IPS DF 6.9 (cell line): Measurements from ENCODE around the gene FGFBP2.

ENCODE experiments used
- DNase-seq: peaks from one replicate; pipeline ENCODE4 v3.0.0-alpha.2; 2013; ENCODE audit warnings: low read depth, low spot score
- H3K27ac ChIP-seq: one replicate; pipeline ENCODE4 v1.5.1; 2013; ENCODE audit warnings: low read length, control low read depth
- H3K27me3 ChIP-seq: 2 replicates; pipeline ENCODE4 v1.6.1; 2013; ENCODE audit warnings: mild to moderate bottlenecking, low read length; ENCODE audit not compliant: control insufficient read depth, insufficient read depth
- H3K36me3 ChIP-seq: 2 replicates; pipeline ENCODE4 v1.6.1; 2013; ENCODE audit warnings: low read length; ENCODE audit not compliant: control insufficient read depth, insufficient read depth
- H3K4me1 ChIP-seq: 2 replicates; pipeline ENCODE4 v1.6.1; 2013; ENCODE audit warnings: low read length; ENCODE audit not compliant: control insufficient read depth, insufficient read depth
- H3K4me3 ChIP-seq: 2 replicates; pipeline ENCODE4 v1.5.1; 2013; ENCODE audit warnings: mild to moderate bottlenecking, low read length
- H3K9me3 ChIP-seq: 2 replicates; pipeline ENCODE4 v1.6.1; 2013; ENCODE audit warnings: low read length, inconsistent platforms; ENCODE audit not compliant: control insufficient read depth, insufficient read depth
- WGBS: extraction: QIAGEN DNeasy Blood & Tissue Kit; methylation state at CpG from one replicate; pipeline ENCODE4 v1.1.7; 2013; ENCODE audit warnings: mixed read lengths, missing lambda C conversion rate; ENCODE audit not compliant: insufficient read length, insufficient coverage; 5-methylcytosine and 5-hydroxymethylcytosine counted together

Gene FGFBP2

GRCh38 chr4:15992167-15992485 is 29.2 kb upstream of the FGFBP2 start:
- Histone ChIP-seq H3K9me3 (no peaks in the 10 kb centered on the region), H3K4me1 (no peaks in the 10 kb centered on the region), H3K27me3 (no peaks in the 10 kb centered on the region), H3K36me3 (peaks cover 18% of the 10 kb centered on the region), H3K27ac (no peak overlapping the region), H3K4me3 (no peak overlapping the region)
- no CpG with 5 or more reads among the region's 2 CpGs for whole genome bisulfite sequencing
- DNase-seq = no peak

DNA sequence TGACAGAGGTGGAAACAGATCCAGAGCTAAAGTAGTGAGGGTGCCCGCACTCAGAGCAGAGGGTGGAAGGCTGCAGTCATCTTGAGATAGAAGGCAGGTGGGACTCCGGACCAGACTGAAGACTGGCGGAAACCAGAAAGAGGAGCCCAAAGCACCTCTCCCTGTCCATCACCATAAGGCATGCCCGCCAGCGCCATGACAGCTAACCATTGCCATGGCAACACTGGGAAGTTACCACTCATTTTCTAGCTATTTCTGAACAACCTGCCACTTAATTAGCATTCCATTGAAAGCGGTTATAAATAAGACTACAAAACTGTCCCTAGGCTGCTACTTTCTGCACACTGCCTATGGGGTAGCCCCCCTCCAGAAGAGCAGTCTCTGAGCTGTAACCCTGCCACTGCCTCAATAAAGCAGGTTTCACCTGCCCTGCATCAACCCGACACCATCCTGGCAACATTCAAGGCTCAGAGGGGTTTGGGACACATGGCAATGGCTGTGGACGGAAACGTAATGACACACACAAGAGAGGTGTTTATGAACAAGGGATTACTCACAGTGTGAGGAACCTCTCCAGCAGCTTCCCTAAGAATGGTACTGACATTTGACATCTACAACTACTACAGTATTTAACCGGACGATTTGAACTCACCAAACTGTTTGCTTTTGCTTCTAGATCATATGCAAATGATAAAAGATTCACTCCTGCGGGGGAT is 27.8 kb upstream of the FGFBP2 start:
- Histone ChIP-seq H3K27me3 (no peaks in the 10 kb centered on the region), H3K27ac (no peak overlapping the region), H3K4me3 (no peak overlapping the region), H3K9me3 (no peaks in the 10 kb centered on the region), H3K36me3 (peaks cover 18% of the 10 kb centered on the region), H3K4me1 (no peaks in the 10 kb centered on the region)
- no CpG with 5 or more reads among the region's 12 CpGs for WGBS
- DNase-seq = no peak

GRCh38 chr4:15989424-15989823 is 26.4 kb upstream of the FGFBP2 start:
- peaks cover 23% of the 10 kb centered on the region for H3K36me3 ChIP-seq
- DNase-seq = no peak

DNA sequence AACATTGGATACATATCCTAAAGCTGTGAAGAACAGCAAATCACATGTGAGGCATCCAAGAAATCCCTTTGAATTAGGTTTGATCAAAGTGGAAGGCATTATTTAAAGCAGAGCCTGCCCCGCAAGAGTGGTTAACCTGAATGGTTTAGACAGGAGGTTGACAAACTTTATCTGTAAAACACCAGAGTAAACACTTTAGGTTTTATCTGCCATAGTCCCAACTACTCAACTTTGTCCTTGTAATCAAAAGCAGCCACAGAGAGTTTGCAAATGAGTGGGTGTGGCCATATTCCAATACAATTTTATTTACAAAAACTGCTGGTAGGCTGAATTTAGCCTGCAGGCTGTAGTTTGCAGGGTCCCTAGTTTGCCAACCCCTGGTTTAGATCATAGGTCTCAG is 25.2 kb upstream of the FGFBP2 start:
- H3K4me3 ChIP-seq = no peak overlapping the region
- H3K27me3 ChIP-seq = no peaks in the 10 kb centered on the region
- no peak for DNase-seq
- no CpG with 5 or more reads among the region's 1 CpG for WGBS
- H3K27ac ChIP-seq = no peak overlapping the region
- H3K4me1 ChIP-seq = no peaks in the 10 kb centered on the region
- H3K36me3 ChIP-seq = peaks cover 22% of the 10 kb centered on the region
- no peaks in the 10 kb centered on the region for H3K9me3 ChIP-seq

More at GRCh38 chr4:15989424-15989823, 26.4 kb upstream of the FGFBP2 start:
- H3K27ac ChIP-seq = no peak overlapping the region
- H3K27me3 ChIP-seq = no peaks in the 10 kb centered on the region
- no peaks in the 10 kb centered on the region for H3K4me1 ChIP-seq
- no peaks in the 10 kb centered on the region for H3K9me3 ChIP-seq
- no peak overlapping the region for H3K4me3 ChIP-seq
- no CpG with 5 or more reads among the region's 6 CpGs for WGBS

GRCh38 chr4:15986907-15987306 is 23.9 kb upstream of the FGFBP2 start:
- DNase-seq = no peak
- Histone ChIP-seq H3K9me3 (no peaks in the 10 kb centered on the region), H3K4me3 (no peak overlapping the region), H3K27me3 (no peaks in the 10 kb centered on the region), H3K4me1 (no peaks in the 10 kb centered on the region), H3K36me3 (peaks cover 19% of the 10 kb centered on the region), H3K27ac (no peak overlapping the region)
- no CpG with 5 or more reads among the region's 5 CpGs for WGBS

GRCh38 chr4:15983610-15984009 is 20.6 kb upstream of the FGFBP2 start:
- Histone ChIP-seq H3K4me3 (no peak overlapping the region), H3K36me3 (peaks cover 9% of the 10 kb centered on the region; the same call in 1 of the 2 replicates), H3K4me1 (no peaks in the 10 kb centered on the region), H3K9me3 (no peaks in the 10 kb centered on the region), H3K27ac (no peak overlapping the region), H3K27me3 (no peaks in the 10 kb centered on the region)
- WGBS = no CpG with 5 or more reads among the region's 2 CpGs
- no peak for DNase-seq

DNA sequence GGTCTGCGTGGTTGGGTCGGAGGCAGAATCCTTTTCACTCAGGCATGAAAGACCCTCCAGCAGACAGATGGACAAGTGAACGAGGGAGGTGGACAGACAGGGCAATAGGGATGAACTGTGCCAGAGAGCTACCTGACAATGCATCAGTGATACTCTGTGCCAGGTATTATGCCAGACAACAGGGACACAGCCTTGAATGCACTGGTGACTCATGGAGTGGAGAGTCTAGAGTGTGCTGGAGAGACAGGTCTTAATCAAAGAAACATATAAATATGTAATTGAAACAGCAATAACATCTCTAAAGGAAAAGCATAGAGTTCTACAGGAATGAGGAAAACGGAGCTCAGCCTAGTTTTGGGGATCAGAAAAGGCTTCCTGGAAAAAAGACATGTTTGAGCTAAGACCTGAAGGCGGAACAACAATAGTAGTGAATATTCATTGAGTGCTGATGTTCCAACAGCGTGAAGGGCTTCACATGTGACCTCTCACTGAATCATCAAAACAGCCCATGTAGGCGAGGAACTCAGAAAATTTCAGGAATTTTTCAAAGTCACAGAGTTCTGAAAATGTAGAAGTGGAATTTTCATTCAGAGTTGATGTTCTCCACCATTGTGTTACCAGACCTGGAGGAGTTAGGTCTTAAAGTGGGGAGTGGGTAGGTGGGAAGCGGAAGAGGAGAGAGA is 20.0 kb upstream of the FGFBP2 start:
- no CpG with 5 or more reads among the region's 8 CpGs for WGBS
- no peaks in the 10 kb centered on the region for H3K4me1 ChIP-seq
- no peak overlapping the region for H3K27ac ChIP-seq
- no peaks in the 10 kb centered on the region for H3K27me3 ChIP-seq
- H3K36me3 ChIP-seq = peaks cover 11% of the 10 kb centered on the region; the same call in 1 of the 2 replicates
- DNase-seq = no peak
- no peaks in the 10 kb centered on the region for H3K9me3 ChIP-seq
- no peak overlapping the region for H3K4me3 ChIP-seq

DNA sequence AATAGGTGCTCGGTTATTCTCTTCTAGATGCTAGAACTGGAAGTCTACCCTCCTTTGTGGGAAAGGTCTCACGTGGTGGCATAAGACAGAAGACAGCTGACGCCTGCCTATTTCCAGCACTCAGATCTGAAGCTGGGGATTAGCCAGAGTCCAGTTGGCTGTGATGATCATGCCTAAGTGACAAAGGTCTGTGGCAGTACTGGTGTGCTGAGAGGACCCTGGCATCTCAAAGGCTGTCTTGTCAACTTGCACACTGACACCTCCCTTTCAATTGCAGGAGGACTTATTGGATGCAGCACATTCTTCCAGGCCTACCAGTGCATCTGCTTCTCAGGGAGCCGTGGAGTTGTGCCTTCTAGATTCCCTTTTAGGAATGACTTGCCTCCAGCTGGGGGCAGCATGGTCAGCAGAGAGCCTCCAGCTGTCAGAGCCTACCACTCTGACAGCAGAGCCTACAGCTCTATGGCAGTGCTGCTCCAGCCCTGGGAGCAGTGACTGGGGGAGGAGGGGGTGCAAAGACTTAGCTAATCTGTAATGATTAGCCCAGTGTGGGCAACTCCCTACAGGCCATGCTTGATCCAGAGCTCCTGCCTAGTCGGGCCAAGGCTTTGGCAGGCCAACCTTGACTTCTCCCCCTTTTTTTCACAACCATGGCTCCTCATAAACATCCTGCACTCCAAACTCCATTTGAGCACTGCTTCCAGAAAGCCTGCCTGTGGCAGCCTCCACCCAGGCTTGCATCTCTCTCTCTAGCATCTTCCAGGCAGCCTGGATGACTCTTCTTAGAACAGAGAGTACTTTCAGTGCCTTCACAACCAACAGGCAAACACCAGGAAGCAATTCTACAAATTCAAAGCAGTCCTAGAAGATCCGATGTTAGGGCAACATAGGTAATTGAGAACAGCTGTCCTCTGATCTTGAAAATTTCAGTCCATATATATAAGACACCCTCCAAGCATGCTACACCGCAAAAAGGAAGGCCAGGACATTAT is 13.8 kb upstream of the FGFBP2 start:
- H3K4me3 ChIP-seq = no peak overlapping the region
- no CpG with 5 or more reads among the region's 7 CpGs for WGBS
- no peaks in the 10 kb centered on the region for H3K27me3 ChIP-seq
- no peaks in the 10 kb centered on the region for H3K9me3 ChIP-seq
- H3K27ac ChIP-seq = no peak overlapping the region
- no peaks in the 10 kb centered on the region for H3K4me1 ChIP-seq
- H3K36me3 ChIP-seq = 0 out of 2 replicates have a peak, but pooled peaks cover 3% of the 10 kb centered on the region
- no peak for DNase-seq

- no peak overlapping the region for H3K27ac ChIP-seq
- H3K4me1 ChIP-seq = no peaks in the 10 kb centered on the region
- H3K4me3 ChIP-seq = no peak overlapping the region
- DNase-seq = no peak
- no peaks in the 10 kb centered on the region; the same call in 1 of the 2 replicates for H3K36me3 ChIP-seq
- WGBS = no CpG with 5 or more reads among the region's 9 CpGs
- H3K9me3 ChIP-seq = no peaks in the 10 kb centered on the region
- H3K27me3 ChIP-seq = no peaks in the 10 kb centered on the region
Measured at GRCh38 chr4:15971068-15971801, 8.3 kb upstream of the FGFBP2 start.
